Measurements from ENCODE around the gene TP53RK. TPM values are rescaled to one million over a fixed set of nuclear protein-coding genes. Genes with fewer than 3 reads are reported as not detected.

Gene TP53RK
- total RNA-seq, 6 donors from 2014 or later = 8.1 to 21.9 (median 12.5) TPM

DNA sequence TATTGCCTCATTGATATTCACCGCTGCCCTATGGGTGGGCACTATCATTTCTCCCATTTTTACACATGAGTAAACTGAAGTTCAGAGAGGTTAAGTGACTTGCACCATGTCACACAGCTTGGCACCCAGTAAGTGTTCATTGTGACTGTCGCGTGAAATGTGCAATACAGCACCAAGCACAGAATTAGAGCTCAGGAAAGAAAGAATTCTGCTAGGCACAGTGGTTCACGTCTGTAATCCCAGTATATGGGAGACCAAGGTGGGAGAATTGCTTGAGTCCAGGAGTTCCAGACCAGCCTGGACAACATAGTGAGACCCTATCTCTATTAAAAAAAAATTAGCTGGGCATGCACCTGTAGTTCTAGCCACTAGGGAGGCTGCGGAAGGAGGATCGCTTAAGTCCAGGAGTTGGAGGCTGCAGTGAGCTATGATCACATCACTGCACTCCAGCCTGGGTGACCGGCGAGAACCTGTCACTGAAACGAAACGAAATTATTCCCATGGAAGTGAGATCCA is 38.6 kb downstream of the TP53RK start:
- H3K27ac ChIP-seq = no peak overlapping the region
- DNase-seq (no peak), ATAC-seq (ENCODE audit: low FRiP score in 2 of 2) (no peak)
- peaks cover 0 to 8% (median 0%) of the 10 kb centered on the region in 4 donors for H3K4me1 ChIP-seq
- 81 to 84% methylated on average over 10 of the region's 10 CpGs for whole genome bisulfite sequencing, 2 donors
- no peaks in the 10 kb centered on the region for H3K9me3 ChIP-seq
- TF ChIP-seq POLR2A (IDR thresholded peaks at IDR 0.05) = no peak
- TF ChIP-seq EP300 (IDR thresholded peaks at IDR 0.05) = no peak
- TF ChIP-seq POLR2AphosphoS5 (IDR thresholded peaks at IDR 0.05) = no peak
- TF ChIP-seq, protein P1, sequence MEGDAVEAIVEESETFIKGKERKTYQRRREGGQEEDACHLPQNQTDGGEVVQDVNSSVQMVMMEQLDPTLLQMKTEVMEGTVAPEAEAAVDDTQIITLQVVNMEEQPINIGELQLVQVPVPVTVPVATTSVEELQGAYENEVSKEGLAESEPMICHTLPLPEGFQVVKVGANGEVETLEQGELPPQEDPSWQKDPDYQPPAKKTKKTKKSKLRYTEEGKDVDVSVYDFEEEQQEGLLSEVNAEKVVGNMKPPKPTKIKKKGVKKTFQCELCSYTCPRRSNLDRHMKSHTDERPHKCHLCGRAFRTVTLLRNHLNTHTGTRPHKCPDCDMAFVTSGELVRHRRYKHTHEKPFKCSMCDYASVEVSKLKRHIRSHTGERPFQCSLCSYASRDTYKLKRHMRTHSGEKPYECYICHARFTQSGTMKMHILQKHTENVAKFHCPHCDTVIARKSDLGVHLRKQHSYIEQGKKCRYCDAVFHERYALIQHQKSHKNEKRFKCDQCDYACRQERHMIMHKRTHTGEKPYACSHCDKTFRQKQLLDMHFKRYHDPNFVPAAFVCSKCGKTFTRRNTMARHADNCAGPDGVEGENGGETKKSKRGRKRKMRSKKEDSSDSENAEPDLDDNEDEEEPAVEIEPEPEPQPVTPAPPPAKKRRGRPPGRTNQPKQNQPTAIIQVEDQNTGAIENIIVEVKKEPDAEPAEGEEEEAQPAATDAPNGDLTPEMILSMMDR (IDR thresholded peaks at IDR 0.05) = no peak
- peaks cover 0 to 11% (median 2%) of the 10 kb centered on the region in 4 donors for H3K27me3 ChIP-seq
- H3K4me3 ChIP-seq = no peak overlapping the region
- H3K36me3 ChIP-seq = no peaks in the 10 kb centered on the region

DNA sequence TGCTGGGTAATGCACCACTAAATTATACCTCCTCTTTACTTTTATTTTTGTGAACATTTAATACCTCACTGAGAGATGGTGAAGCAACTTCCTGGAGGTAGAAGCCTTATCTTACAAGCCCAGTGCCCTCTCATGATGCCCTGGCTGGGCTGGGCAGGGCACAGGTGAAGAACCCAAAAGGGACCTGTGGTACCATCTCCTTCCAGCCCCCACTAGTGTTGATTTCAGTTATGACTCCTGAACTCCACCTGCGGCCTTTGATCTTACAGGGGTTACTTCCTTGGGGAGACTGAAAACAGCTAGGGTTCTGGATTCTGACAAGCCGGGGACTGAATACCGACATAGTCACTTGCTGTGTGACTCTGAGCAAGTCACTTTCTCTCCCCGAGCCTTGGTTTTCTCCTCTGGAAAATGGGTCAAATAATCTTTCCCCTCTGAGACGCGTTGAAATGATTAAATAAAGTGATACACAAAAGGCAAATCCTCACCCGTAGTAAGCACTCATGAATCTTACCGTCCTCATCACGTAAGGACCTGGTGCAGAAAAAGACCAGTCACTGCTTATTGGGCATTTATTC is 39.2 kb downstream of the TP53RK start:
- Histone ChIP-seq H3K36me3 (no peaks in the 10 kb centered on the region), H3K27ac (no peak overlapping the region), H3K9me3 (no peaks in the 10 kb centered on the region), H3K4me1 (peaks cover 0 to 8% (median 0%) of the 10 kb centered on the region in 4 donors), H3K27me3 (peaks cover 0 to 11% (median 2%) of the 10 kb centered on the region in 4 donors), H3K4me3 (no peak overlapping the region)
- DNase-seq (no peak), ATAC-seq (ENCODE audit: low FRiP score in 2 of 2) (no peak)
- WGBS, 2 donors = 95% methylated on average over 9 of the region's 9 CpGs
- no peak for TF ChIP-seq POLR2AphosphoS5 (IDR thresholded peaks at IDR 0.05)
- TF ChIP-seq POLR2A (IDR thresholded peaks at IDR 0.05) = no peak
- TF ChIP-seq, protein P1 (IDR thresholded peaks at IDR 0.05) = no peak
- TF ChIP-seq EP300 (IDR thresholded peaks at IDR 0.05) = no peak

DNA sequence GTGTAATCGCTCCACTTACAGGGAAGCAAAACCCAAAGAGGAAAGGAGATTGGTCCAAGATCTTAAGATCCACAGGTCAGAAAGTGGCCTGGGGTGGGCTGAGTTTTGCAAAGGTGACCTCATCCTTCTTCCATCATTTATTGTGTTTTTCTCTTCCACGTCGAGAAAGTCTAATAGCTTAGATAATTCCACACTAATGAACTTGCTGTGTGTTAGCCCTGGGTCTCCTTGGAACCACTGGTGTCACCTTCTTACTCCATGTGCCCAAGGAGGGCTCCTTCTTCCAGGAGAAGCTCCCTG is 39.6 kb downstream of the TP53RK start:
- Histone ChIP-seq H3K27ac (no peak overlapping the region), H3K9me3 (no peaks in the 10 kb centered on the region), H3K36me3 (no peaks in the 10 kb centered on the region), H3K27me3 (peaks cover 0 to 11% (median 2%) of the 10 kb centered on the region in 4 donors), H3K4me1 (peaks cover 0 to 8% (median 0%) of the 10 kb centered on the region in 4 donors), H3K4me3 (no peak overlapping the region)
- no peak for DNase-seq
- WGBS, 2 donors = 80 to 84% methylated on average over 3 of the region's 3 CpGs
- TF ChIP-seq, protein P1 (IDR thresholded peaks at IDR 0.05) = no peak
- TF ChIP-seq POLR2AphosphoS5 (IDR thresholded peaks at IDR 0.05) = no peak
- TF ChIP-seq POLR2A (IDR thresholded peaks at IDR 0.05) = no peak
- no peak for TF ChIP-seq EP300 (IDR thresholded peaks at IDR 0.05)
- ATAC-seq (ENCODE audit: low FRiP score in 2 of 2) = no peak

DNA sequence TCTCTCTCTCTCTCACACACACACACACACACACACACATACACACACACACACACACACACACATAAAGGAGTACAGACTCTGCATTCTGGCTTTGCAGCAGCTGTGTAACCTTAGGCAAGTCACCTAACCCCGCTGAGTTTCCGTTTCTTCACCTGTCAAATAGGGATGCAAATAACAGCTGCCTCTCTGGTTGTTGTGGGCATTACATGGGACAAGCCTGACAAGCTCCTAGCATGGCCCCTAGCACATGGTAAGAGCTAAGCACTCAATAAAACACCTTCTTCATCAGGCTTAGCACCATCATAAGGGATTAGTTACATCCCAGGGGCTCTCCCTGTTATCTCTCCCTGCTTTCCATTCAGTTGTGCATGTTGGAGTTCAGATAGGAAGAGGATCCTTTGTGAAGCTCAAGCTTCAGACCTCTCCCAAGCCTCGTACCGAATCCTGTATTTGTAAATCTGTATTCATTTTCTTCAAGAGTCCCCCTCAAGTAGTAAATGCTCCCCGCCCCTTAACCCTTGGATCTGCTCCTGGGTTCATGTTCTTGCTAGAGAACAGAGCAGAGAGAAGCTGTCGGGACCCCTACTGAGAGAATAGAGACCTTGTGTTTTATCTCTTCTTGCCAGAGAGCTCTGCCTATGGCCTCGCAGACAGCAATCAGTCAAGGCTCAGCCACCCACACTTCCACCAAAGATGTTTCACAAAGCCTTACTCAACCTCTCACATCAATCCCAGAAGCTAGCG is 40.2 kb downstream of the TP53RK start:
- H3K4me3 ChIP-seq = no peak overlapping the region
- no peak for TF ChIP-seq POLR2AphosphoS5 (IDR thresholded peaks at IDR 0.05)
- TF ChIP-seq EP300 (IDR thresholded peaks at IDR 0.05) = no peak
- TF ChIP-seq POLR2A (IDR thresholded peaks at IDR 0.05) = no peak
- TF ChIP-seq, protein P1 (IDR thresholded peaks at IDR 0.05) = no peak
- peaks cover 0 to 11% (median 2%) of the 10 kb centered on the region in 4 donors for H3K27me3 ChIP-seq
- peaks cover 0 to 8% (median 0%) of the 10 kb centered on the region in 4 donors for H3K4me1 ChIP-seq
- H3K27ac ChIP-seq = no peak overlapping the region
- ATAC-seq (ENCODE audit: low FRiP score in 2 of 2) (no peak), DNase-seq (no peak)
- no peaks in the 10 kb centered on the region for H3K36me3 ChIP-seq
- H3K9me3 ChIP-seq = no peaks in the 10 kb centered on the region
- 66 to 69% methylated on average over 8 of the region's 8 CpGs for WGBS, 2 donors

Measured in upper lobe of left lung (tissue), 6 donors.